ENCODE measurements around the gene NR3C2.

The NR3C2 gene

DNA sequence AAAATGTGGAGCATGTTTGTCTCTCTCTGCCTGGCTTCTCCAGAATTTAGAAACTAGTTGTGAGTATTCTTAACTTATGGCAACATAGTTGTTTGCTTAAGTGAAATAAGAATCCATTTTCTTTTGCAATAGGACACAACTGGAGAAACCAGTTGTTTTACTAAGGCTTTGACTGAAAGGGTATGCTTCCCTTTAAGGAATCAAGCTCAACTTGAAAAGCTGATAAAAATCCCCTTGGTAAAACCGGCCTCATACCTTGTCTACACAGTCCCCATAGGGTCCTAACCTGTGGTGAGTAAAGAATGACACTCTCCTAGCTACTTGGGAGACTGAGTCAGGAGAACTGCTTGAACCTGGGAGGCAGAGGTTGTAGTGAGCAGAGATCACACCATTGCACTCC lies 139.8 kb downstream of the NR3C2 start:
- DNase-seq: no peak

DNA sequence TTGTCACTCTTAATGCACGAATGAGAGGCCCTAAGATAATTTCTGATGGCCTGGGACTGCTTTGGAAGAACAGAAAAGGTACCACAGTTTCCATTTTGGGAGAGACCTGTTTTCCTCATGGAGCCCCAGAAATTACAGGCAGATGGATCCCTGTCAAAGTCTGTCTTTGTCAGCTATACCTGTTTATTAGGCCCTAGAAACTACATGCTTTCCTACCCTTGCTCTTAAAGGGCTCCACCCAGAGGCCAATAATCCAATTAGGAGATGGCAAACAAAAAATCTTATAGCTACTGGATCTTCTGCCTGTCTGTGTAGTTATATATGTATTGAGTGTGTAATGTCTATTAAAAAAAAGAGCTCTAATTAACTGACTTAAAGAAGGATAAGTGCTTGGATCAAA lies 141.3 kb downstream of the NR3C2 start:
- DNase-seq: no peak

DNA sequence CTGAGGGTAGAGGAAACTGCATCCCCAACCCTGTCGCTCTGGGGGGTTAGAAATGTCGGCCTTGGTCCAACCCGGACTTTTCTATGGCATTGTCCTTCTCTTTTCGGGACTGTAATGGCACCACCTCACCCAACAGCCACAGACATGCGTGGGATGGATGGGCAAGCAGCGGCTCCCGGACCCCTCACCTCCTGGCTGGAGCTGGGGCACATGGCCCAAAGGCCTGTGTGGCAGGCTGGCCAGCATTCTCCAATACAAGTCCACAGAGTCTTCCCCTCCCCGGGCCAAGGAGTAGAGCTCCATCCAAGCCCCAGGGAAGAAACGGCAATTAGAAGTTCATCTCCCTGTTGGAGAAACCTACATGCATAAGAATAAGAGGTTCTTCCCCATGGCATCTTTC lies 142.9 kb downstream of the NR3C2 start:
- no peak for DNase-seq

DNA sequence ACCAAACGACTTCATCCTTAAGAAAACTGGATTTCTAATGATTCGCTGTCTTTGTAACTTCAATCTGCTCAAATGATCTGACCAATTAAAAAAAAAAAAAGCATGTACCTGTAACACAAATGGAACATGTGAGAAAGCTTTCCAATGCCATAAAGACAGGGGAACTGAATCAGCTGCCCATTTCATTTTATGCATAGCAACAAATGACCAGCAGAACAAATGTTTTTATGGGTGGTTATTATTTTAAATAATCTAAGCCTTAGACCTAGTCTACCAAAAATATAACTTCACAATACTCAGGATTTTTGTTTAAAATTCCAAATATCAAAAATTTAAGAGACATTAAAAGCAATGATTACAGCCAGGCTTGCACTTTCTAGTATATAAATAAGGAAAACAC lies 145.7 kb downstream of the NR3C2 start:
- DNase-seq: no peak

GRCh38 chr4:148295642-148296041 lies 146.6 kb downstream of the NR3C2 start:
- no peak for DNase-seq

GRCh38 chr4:148293571-148293970 lies 148.6 kb downstream of the NR3C2 start:
- DNase-seq: no peak

DNA sequence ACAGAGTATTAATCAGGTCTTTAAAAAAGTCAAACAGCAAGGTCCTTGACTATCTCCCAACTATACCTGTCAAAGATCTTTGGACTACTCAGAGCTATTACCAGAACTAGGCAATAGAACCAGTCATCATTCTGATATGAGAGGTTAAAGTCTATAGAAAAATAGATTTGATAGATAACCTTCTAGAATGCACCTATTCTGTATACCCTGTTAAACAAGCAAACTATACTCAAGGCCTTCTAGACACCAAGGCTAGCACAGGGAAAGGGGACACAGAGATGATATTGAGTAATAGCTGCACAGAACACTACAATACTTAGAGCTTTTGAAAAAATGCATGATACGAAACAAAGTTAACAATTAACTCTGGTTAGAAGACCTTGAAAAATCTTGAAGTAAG lies 149.5 kb downstream of the NR3C2 start:
- no peak for DNase-seq

GRCh38 chr4:148289740-148290139 lies 152.5 kb downstream of the NR3C2 start:
- DNase-seq: no peak

- DNase-seq: no peak
Observed at GRCh38 chr4:148288448-148288847, 153.8 kb downstream of the NR3C2 start.

DNA sequence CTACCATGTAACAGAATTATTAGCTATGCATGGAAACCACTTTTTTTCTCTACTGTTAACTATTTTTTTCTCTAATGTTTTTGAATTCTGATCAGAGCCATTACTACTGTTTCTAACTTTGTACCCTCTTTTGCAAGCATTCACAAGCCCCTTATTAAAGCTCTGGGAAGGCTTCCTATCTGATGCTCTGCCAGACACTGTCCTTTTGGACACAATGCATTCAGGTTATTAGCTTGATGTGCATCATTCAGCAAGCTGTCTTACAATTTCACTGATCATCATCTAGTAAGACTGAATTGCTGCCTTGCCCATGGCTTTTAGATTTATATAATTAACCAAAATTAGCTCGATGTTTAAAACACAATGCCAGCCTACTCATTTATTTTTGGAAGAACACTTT lies 155.1 kb downstream of the NR3C2 start:
- no peak for DNase-seq

DNA sequence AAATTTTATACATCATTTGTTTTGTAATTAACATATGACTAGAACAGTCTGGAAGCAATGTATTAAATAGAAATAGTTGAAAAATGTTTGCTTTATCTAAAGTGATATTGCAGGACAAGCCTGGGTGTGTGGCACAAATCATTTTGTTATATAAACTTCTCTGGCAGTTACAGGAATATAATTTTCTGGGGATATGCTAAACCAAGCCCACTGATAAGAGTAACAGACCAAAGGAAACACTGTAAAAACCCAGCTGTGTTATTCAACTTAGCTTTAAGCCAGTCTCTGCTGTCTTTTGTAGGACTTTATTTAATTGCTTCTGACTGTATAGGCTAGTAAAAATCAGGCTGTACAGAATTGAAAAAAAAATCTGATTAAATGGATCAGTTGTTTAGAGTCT lies 156.2 kb downstream of the NR3C2 start:
- no peak for DNase-seq

DNA sequence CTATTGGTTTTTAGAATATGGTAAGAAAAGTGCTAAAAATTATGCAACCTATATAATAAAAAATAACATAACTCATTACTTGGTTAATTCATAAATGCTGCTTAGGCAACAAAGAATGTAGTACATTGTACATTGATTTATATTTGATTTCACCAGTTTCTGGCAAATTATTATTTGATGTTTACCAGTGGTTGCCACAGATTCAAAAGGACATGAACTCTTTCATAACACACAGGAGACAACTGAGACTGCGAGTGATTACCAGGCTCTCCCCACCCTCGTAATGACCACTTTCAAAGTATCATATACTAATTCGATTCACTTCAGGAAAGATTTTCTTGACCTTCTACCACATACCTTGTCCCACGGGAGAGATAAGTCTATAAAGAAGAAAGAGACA lies 158.5 kb downstream of the NR3C2 start:
- no peak for DNase-seq

GRCh38 chr4:148278310-148278709 lies 163.9 kb downstream of the NR3C2 start:
- DNase-seq: no peak

- DNase-seq: no peak
Observed at GRCh38 chr4:148275266-148275665, 166.9 kb downstream of the NR3C2 start.

DNA sequence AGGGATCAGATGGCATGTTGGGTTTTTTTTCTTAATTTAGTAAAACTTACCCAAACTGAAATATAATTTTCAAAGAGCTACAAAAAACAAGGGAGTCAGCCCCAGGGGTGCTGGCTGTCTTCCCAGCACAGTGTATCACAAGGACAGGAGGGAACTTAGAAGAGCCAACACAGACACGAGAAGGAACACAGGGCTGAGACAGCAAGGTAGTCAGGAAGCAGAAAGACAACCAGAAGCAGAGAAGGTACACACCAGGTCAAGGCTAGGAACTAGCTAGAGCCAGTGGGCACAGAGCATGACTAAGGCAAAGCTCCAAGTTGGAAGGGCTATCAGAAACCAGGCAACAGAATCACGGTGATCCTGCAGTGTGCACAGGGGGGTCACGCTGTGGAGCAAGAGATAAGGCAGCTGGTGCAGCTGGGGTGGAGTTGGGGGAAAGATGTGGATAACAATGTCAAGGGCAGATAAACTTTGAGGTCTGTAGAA lies 168.7 kb downstream of the NR3C2 start:
- DNase-seq: no peak

GRCh38 chr4:148271166-148271565 lies 171.0 kb downstream of the NR3C2 start:
- DNase-seq: no peak

DNA sequence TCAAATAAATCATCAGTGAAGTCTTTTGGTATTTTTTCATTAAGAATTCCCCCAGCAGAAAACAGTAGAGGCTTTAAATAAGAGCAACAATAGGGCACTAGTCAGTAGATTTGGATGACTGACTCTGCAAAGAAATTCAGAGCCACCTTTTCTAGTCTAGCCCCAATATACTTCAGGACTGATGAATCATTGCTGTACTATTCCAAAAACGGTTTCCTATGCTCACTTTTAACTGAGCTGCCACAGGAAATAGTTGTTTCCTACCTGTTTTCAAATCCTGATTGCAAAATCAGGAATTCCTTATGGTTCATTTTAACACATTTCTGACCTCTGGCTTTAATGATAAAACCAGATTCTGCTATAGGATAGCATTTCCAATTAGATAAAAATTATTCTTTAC lies 171.6 kb downstream of the NR3C2 start:
- no peak for DNase-seq

DNA sequence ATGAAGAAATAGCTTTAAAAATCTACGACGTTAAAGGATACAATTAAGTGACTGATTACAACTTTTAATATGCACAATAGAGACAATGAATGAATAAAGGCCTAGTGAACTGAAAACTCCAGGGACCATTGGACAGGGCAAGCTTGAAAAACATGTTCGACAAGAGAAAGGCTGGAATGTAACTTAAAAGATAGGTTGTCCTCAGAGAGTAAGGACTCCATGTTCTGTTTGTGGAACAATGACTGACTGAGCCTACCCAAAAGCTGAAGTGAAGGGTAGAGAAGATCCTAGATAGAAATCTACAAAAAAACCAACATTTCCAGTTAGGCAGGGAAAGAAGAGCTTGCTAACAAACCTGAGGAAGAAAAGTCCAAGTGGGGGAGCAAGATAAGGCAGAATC lies 173.4 kb downstream of the NR3C2 start:
- no peak for DNase-seq

- DNase-seq: no peak
Observed at GRCh38 chr4:148266921-148267320, 175.3 kb downstream of the NR3C2 start.

- DNase-seq: no peak
Observed at GRCh38 chr4:148266240-148266639, 176.0 kb downstream of the NR3C2 start.

DNA sequence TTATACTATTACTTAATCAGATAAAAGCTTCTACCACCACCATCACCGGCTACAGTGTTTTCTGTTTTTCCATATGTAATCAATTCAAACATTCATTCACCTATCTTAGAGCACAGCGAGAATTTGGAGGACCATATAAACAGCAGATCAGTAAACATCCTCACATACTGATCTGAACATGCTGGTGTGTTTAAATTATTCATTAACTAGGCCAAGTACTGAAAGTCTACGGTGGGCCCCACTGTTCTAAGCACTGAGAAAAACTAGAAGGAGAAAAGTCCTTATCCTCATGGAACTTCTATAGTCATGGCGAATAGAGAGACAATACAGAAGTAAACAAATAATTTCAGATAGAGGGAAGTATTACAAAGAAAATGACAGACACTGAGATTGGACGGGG lies 176.6 kb downstream of the NR3C2 start:
- no peak for DNase-seq

DNA sequence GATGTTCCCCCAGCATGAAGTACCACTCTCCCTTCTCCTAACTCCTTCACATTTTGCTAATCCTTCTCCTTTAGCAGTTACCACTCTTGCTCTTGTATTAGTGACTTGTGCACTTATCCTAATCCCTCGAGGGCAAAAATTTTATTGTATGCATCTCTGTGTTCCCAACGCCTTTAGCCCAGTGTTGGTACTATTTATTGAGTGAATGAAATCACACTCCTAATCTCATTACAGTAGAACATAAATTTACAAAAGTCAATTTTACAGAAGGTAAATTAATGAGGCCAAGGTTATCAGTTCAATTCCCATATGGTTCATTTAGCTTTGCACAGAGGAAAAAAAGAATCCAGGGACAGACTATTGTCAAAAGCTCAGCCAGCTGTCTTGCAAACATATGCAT lies 178.4 kb downstream of the NR3C2 start:
- DNase-seq: no peak

- DNase-seq: no peak
Observed at GRCh38 chr4:148263127-148263526, 179.1 kb downstream of the NR3C2 start.

- DNase-seq: no peak
Observed at GRCh38 chr4:148261848-148262247, 180.4 kb downstream of the NR3C2 start.

- DNase-seq: no peak
Observed at GRCh38 chr4:148259841-148260240, 182.4 kb downstream of the NR3C2 start.

- no peak for DNase-seq
Observed at GRCh38 chr4:148258535-148258934, 183.7 kb downstream of the NR3C2 start.
